HepG2 (cell line): ENCODE results near the gene ATN1. TPM values are rescaled to one million over a fixed set of nuclear protein-coding genes. Genes with fewer than 3 reads are reported as not detected.

Experiments
- AHDC1 ChIP-seq: sonication (generic); formaldehyde crosslinking; IDR thresholded peaks from 2 replicates; pipeline ENCODE4 v1.5.1; 2020; ENCODE audit warnings: mild to moderate bottlenecking, missing genetic modification reagents, borderline replicate concordance
- AKNA ChIP-seq: sonication (generic); formaldehyde crosslinking; IDR thresholded peaks from 2 replicates; pipeline ENCODE4 v1.4.0; 2020; ENCODE audit warnings: missing genetic modification reagents, borderline replicate concordance
- HBP1 ChIP-seq: IDR thresholded peaks from 2 replicates; pipeline ENCODE4 v1.6.1; 2016; ENCODE audit warnings: low read depth, control low read depth
- HNRNPLL ChIP-seq: fragments of 200-400 bp; formaldehyde crosslinking; IDR thresholded peaks from 2 replicates; pipeline ENCODE4 v1.6.1; 2017; ENCODE audit warnings: mild to moderate bottlenecking, low read depth, low read length; ENCODE audit not compliant: poor library complexity, severe bottlenecking
- REXO4 ChIP-seq: sonication (generic); formaldehyde crosslinking; IDR thresholded peaks from 2 replicates; pipeline ENCODE4 v1.8.0; 2022; ENCODE audit warnings: missing genetic modification reagents, mild to moderate bottlenecking, borderline replicate concordance
- SATB2 ChIP-seq: sonication (generic); formaldehyde crosslinking; IDR thresholded peaks from 2 replicates; pipeline ENCODE4 v1.5.0; 2020; ENCODE audit warnings: missing genetic modification reagents
- SIN3A ChIP-seq: IDR thresholded peaks from 2 replicates; pipeline ENCODE4 v1.6.1; 2011; ENCODE audit warnings: low read depth, mild to moderate bottlenecking, control low read depth, low read length, borderline replicate concordance
- STAG1 ChIP-seq: sonication (generic); formaldehyde crosslinking; IDR thresholded peaks from 2 replicates; pipeline ENCODE4 v1.4.0; 2020; ENCODE audit warnings: missing genetic modification reagents
- ZNF296 ChIP-seq: sonication (generic); formaldehyde crosslinking; conservative IDR thresholded peaks from 2 replicates; pipeline ENCODE4 v1.5.0; 2020; ENCODE audit warnings: mild to moderate bottlenecking, missing genetic modification reagents
- ZNF432 ChIP-seq: sonication (generic); formaldehyde crosslinking; IDR thresholded peaks from 2 replicates; pipeline ENCODE4 v1.5.0; 2020; ENCODE audit warnings: missing genetic modification reagents, mild to moderate bottlenecking, borderline replicate concordance
- ZNF772 ChIP-seq: sonication (generic); formaldehyde crosslinking; IDR thresholded peaks from 2 replicates; pipeline ENCODE4 v1.5.0; 2020; ENCODE audit warnings: mild to moderate bottlenecking, missing genetic modification reagents
- ZNF788 ChIP-seq: sonication (generic); formaldehyde crosslinking; IDR thresholded peaks from 2 replicates; pipeline ENCODE4 v1.5.0; 2020; ENCODE audit warnings: mild to moderate bottlenecking, missing genetic modification reagents, borderline replicate concordance
- polyA plus RNA-seq, 8 experiments: library from polyadenylated mRNA; depleted of rRNA in 3 of 8; stranded (reverse) in 7 of 8; unstranded in 1 of 8; fragments of >200 nt; fragmentation: Illumina TruSeq in 4 of 8; extraction: Trizol in 4 of 8; gene quantifications; 2 replicates each; pipeline versions ENCODE4 v1.2.1 to v1.2.3, GENCODE V29; 2011 to 2016; ENCODE audit warnings: low read depth in 4 of 8, missing spikeins in 1 of 8, mixed read lengths in 1 of 8; ENCODE audit not compliant: insufficient read depth in 1 of 8
- total RNA-seq, 5 experiments: library from RNA; depleted of rRNA; stranded (reverse); fragments of >200 nt; fragmentation: Illumina TruSeq; extraction: Trizol; gene quantifications; 2 replicates each; pipeline ENCODE4 v1.2.3, GENCODE V29; 2016; ENCODE audit warnings: low read depth in 1 of 5
- TF ChIP-seq, protein P1 (sequence below): sonication (generic); formaldehyde crosslinking; IDR thresholded peaks from 2 replicates; pipeline ENCODE4 v1.4.0; 2020; ENCODE audit warnings: missing genetic modification reagents, borderline replicate concordance

The ATN1 gene
- total and polyA plus RNA-seq, 2 of the 13 experiments (the other 11 are each of a cell fraction or from before 2014, with no cell fraction given): 2.1 to 8.6 TPM

- no peak for TF ChIP-seq AHDC1 (CRISPR knock-in tag)
- no peak for TF ChIP-seq ZNF788 (CRISPR knock-in tag)
- TF ChIP-seq ZNF296 (CRISPR knock-in tag): no peak
- TF ChIP-seq SATB2 (CRISPR knock-in tag): 0 out of 2 replicates have a peak, but pooled peaks have one; percentile 67
- TF ChIP-seq, protein P1, sequence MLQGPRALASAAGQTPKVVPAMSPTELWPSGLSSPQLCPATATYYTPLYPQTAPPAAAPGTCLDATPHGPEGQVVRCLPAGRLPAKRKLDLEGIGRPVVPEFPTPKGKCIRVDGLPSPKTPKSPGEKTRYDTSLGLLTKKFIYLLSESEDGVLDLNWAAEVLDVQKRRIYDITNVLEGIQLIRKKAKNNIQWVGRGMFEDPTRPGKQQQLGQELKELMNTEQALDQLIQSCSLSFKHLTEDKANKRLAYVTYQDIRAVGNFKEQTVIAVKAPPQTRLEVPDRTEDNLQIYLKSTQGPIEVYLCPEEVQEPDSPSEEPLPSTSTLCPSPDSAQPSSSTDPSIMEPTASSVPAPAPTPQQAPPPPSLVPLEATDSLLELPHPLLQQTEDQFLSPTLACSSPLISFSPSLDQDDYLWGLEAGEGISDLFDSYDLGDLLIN (CRISPR knock-in tag): no peak
- TF ChIP-seq AKNA: no peak
- TF ChIP-seq SIN3A: no peak
- peak; percentile 74 for TF ChIP-seq STAG1 (CRISPR knock-in tag)
- TF ChIP-seq REXO4: no peak
- no peak for TF ChIP-seq ZNF772
- TF ChIP-seq HNRNPLL: no peak
- TF ChIP-seq ZNF432: no peak
- TF ChIP-seq HBP1 (CRISPR knock-in tag): 0 out of 2 replicates have a peak, but pooled peaks have one; percentile 29
Observed at GRCh38 chr12:6965026-6965661, 37.4 kb downstream of the ATN1 start (continued).
